Stimulated activated CD8-positive, alpha-beta memory T cell treated with anti-CD3 and anti-CD28 coated beads, Interleukin-4, amount 100 ng/mL, for 48 hours (primary cell): ENCODE measurements around the gene MAP3K14.
"Not testable (repeated sequence)": the region's sequence is repeated elsewhere in the genome, so short reads cannot be mapped to it uniquely, and the experiment has no call there.

ENCODE experiments used
- DNase-seq: peaks from one replicate; pipeline ENCODE4 v3.0.0-alpha.2; 2020

The MAP3K14 gene

GRCh38 chr17:45316434-45317110 is at the start of gene MAP3K14:
Gene MAP3K14, minus strand, starts transcription at chr17:45317020. Its CDS starts 26,275 bp downstream, at chr17:45290745.
- peak; percentile 66 for DNase-seq

DNA sequence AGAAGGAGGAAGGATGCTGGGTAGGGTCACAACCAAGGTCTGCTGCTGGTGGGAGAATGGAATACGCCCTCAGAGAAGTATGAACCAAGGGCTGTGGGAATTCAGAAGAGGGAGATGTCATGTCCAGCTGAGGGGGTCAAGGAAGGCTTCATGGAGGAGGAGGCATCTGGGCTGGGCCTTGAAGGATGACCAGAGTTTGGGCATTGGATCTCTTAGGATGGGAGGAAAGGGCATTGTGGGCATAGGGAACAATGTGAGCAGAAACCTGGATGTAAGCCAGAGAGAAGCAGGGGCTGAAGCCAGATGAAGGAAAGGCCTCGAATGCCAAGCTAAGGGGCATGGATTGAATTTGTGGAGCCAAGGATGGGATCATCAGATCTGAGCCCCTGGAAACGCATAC is 49.2 kb upstream of the MAP3K14 start:
- DNase-seq = no peak

GRCh38 chr17:45364531-45365390 is 47.9 kb upstream of the MAP3K14 start:
- no peak for DNase-seq

- no peak for DNase-seq
These were observed 46.7 kb upstream of the MAP3K14 start for GRCh38 chr17:45363498-45363897.

DNA sequence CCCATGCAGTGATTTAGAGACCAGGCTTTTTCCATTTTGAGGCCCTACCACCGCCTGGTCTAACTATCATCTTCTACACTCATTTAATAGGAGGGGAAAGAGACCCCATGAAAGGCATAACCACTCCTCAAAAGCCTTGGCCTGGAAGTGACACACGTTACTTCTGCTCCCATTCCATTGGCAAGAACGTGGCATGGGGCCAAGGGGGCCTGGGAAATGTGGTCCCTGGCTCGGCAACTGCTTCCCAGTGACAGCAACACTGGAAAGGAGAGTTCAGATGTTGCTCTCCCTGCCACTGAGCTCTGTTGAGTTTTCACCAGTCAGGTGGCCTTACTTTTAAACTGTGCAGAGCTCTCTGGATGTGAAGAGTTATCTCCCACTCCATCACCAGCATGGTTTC is 45.2 kb upstream of the MAP3K14 start:
- DNase-seq = no peak

DNA sequence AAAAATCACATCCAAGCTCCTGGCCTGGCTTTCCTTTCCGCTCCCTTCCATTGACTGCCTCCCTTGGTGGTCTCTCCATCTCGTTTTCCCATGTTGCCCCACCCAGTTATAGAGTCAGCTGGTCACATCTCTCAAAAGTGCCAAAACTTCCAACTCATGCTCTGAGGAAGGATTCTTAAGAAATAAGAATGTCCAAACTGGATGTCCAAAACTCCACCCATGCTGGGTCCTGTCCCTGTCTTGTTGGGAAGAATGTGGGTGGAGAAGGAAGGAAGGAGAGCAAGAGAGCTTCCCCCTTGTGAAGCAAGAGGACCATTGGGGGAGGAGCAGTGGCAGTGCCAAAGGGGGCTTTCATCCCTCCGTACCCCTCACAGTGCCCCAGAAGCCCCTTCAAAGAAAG is 44.6 kb upstream of the MAP3K14 start:
- no peak for DNase-seq

DNA sequence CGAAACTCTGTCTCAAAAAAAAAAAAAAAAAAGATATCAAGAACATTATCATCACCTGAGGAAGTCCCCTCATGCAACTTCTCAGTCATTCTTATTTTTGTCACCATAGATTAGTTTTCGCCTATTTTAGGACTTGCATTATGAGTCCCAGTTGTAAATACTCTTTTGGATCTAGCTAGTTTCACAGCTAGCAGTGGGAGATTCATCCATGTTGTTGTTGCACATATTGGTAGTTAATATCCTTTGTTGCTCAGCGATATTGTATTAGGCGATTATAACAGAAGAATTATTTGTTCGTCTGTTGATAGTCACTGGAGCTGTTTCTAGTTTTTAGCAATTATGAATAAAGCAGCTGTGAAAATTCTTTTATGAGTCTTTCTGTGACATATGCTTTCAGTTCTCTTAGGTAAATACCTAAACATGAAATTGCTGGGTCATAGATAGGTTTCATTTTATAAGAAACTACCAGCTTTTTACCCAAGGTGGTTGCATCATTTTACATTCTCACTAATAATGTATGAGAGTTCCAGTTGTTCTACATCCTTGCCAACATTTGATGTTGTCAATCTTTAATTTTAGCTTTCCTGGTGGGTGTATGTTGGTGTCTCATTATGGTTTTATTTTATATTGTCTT is 40.7 kb upstream of the MAP3K14 start:
- DNase-seq = no peak

DNA sequence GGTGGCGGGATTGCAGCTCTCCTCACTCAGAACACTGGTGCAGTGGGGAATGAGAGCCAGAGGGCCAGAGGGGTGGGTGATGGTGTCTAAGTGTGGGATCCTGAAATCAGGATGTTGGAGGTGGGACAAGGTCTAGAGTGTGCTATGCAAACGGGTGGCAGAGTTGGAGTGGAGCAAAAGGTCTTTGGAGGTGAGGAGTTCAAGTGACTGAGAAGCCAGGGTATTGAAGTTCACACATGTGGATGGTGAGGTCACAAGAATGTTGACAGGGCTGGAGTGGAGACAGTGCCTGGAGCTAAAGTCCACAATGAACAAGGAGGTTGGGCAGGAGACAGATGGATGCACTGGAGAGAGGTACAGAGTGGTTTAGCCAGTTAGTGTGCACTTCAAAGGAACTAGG is 38.3 kb upstream of the MAP3K14 start:
- no peak for DNase-seq

GRCh38 chr17:45353043-45353442 is 36.2 kb upstream of the MAP3K14 start:
- peak; percentile 59 for DNase-seq

DNA sequence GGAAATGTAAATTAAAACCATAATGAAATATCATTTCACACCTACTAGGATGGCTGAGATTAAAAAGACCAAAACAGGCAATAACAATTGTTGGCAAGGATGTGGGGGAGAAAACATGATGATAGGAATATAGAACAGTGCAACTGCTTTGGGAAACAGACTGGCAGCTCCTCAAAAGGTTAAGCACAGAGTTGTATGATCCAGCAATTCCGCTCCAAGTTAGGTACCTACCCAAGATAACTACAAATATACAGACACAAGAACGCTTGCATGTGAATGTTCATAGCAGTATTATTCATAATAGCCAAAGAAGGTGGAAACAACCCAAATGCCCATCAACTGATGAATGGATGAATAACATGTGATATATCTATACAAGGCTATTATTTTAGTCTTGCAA is 35.0 kb upstream of the MAP3K14 start:
- DNase-seq = no peak

GRCh38 chr17:45347444-45347843 is 30.6 kb upstream of the MAP3K14 start:
- DNase-seq = no peak

DNA sequence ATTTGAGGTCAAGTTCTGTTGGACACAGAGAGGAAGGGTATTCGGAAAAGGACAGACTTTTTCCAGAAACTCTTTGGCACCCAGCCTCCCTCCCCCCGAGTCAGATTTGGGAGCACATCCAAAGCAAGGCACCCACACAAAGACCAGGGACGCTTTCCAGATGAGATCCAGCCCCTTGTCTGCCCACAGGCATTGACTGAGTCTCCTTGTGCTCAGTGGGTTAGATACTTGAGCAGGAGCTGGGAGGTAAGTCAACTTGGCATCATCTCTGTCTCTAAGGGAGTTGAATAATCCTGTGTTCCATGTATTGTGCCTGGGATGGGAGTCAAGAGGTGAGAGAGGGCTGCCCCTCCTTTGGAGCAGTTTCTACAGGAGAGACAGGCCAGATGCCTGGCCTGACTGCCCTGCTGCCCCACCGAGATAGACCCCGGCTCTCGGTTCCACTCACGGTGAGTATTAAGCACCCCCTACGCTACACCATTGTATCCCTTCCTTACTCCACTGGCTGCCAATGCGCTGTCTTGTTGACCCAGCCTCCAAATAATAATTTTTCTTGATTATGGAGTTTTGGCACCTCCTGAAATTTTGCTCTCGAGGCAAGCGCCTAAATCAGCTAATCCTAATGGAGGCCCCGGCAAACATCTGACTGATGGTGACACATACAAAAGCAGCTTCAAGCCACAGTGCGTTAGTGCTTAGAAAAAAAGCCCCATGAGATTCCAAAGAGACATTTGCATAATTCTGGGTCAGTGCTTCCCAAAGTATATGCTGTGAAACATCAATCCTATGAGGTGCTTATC is 29.6 kb upstream of the MAP3K14 start:
- no peak for DNase-seq

DNA sequence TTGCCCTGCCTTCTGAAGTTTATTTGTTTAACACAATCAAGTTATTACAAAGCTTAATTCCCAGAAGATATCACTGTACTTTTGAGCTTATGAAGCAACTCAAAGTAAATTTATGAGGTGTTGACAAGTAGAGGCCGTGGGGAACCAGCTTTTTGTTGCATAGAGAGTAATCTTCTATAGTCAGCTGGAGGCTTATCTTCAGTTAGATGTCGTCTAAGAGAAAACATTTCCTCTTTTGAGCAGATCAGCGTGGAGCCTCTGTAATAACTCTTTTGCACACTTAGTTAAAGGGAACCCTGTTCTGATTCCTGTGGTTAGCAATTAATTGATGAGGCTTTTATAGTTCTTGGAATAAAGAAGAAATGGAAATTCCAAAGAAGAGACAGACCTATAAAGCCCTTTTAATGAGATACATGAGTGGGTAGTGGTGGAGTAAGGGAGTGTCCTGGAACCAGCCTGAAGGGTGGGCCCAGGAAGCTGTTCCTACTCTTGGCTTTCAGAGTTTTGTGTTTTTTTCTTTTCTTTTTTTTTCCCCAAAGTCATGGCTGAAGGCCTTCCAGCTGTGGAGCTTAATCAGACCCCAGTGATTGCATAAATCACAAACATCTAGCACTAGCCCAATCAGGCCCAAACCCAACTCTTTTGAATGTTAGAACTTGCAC is 28.9 kb upstream of the MAP3K14 start:
- DNase-seq = no peak

DNA sequence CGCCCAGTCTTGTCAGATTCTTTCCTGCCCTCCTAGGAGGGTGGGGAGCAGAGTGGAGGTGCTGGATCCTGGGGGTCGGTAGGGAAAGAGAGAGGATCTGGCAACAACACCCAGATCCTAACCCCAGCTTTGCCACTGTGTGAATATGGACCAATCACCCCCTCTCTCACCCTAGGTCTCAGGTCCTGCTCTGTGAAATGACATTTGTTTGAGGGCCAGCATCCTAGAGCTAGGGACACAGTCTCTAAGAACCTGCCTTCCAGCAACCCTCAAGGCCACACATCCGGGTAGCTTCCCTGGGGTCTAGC is 28.4 kb upstream of the MAP3K14 start:
- DNase-seq = no peak

- DNase-seq = not testable (repeated sequence)
These were observed 27.3 kb upstream of the MAP3K14 start for GRCh38 chr17:45343967-45344664.

- no peak for DNase-seq
These were observed 26.2 kb upstream of the MAP3K14 start for GRCh38 chr17:45342871-45343526.

DNA sequence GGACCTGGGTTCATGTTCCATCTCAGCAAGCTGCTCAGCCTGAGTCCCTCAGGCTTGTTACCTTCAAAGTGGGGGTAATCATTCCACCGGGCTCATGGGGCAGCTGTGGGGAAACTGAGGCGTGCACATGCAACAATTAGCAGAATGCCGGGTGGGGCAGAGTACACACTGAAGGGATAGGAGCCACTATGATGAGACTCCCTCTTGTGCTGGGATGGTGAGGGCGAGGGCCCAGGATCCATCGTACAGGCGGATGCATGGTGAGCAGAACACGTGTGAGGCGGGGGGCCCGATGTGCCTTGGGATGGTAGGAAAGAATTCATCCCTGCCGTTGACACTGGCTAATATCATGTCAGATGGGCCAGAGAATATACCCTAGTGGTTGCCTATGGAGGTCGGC is 25.5 kb upstream of the MAP3K14 start:
- no peak for DNase-seq

GRCh38 chr17:45341533-45342158 is 24.8 kb upstream of the MAP3K14 start:
- no peak for DNase-seq

- no peak for DNase-seq
These were observed 23.1 kb upstream of the MAP3K14 start for GRCh38 chr17:45339646-45340605.
